ENCODE measurements around the gene CBFA2T3. TPM values are rescaled to one million over a fixed set of nuclear protein-coding genes. Genes with fewer than 3 reads are reported as not detected.
A peak's percentile ranks its signal among the peaks of the same experiment; 100 is the strongest.

The CBFA2T3 gene
- total RNA-seq, 1 donor from 2014 or later: 11.1 TPM

DNA sequence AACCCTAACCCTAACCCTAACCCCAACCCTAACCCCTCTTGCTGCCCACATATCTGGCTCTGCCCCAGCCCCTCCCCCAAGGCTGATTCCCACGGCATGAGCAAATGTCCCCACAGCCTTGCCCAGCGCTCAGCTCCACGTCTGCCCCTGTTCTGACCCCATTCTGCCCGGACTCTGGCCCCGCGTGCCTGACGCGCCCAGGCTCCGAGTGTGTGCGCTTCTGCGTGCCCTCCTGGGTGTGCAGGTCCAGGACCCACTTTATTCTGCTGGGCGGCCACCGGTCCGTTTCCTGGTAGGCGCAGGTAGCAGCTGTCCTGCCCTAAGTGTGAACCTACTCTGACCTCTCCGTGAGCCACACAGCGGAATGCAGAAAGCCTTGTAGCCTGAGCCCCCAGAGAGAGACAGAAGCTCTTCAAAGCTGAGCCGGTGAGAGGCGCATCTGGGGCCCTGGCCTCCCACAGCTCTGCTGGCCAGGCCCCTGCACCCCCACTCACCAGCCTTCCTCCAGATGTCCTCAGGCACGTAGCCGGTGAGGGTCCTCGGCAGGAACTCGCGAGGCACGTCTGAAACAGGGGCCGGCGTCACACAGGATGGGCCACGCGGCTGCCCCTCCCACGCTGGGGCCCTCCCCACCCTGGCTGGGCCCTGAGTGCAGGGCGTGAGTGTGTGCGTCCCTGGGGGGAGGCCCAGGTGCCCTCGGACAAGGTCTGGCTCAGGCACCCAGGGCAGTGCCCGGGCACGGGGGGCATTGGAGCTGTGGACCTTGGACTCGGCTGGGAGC lies 96.6 kb downstream of the CBFA2T3 start:
- ATAC-seq (no peak), DNase-seq (ENCODE audit: missing footprints) (no peak)
- intact Hi-C loops (cut with DNase I): no loop called here

- intact Hi-C loops (cut with DNase I): no loop called here
- DNase-seq (ENCODE audit: missing footprints) (no peak), ATAC-seq (no peak)
Observed at GRCh38 chr16:88879788-88880055, 97.3 kb downstream of the CBFA2T3 start.

- intact Hi-C loops (cut with DNase I): no loop called here
- ATAC-seq (no peak), DNase-seq (ENCODE audit: missing footprints) (no peak)
Observed at GRCh38 chr16:88878967-88879787, 97.8 kb downstream of the CBFA2T3 start.

- intact Hi-C loops (cut with DNase I): no loop called here
- DNase-seq (ENCODE audit: missing footprints) (no peak), ATAC-seq (no peak)
Observed at GRCh38 chr16:88878356-88878755, 98.7 kb downstream of the CBFA2T3 start.

DNA sequence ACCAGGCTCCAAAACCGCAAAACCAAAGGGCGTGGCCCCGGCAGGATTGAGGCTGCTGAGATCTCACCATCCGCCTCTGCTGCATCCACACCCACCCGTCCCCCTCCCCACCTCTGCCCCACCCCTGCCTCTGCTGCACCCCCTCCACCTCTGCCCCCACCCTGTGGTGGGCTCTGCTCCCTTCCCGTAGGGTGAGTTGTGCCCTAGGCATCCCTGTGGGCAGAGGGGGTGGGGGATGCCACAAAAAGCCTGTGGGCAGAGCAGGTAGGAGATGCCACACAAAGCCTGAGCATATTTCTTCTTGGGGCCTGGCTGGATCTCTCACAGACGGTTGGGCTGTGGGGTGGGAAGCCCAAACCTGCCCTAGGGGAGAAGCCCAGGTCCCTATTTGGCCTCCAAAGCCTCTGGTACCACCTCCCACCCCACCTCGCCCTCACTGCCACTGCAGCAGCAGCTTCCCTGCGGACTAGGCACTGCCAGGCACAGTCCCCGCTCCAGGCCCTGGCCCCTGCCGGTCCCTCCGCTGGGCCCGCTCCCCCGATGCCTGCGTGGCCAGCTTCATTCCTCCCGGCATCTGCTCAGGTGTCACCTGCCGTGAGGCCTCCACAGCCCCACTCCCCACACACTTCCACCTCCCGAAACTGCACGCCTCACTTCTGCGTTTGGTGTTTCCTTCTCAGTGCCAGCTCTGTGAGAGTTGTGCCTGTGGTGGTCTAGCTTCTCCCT lies 99.3 kb downstream of the CBFA2T3 start:
- intact Hi-C loops (cut with DNase I): no loop called here
- DNase-seq (ENCODE audit: missing footprints) (no peak), ATAC-seq (no peak)

DNA sequence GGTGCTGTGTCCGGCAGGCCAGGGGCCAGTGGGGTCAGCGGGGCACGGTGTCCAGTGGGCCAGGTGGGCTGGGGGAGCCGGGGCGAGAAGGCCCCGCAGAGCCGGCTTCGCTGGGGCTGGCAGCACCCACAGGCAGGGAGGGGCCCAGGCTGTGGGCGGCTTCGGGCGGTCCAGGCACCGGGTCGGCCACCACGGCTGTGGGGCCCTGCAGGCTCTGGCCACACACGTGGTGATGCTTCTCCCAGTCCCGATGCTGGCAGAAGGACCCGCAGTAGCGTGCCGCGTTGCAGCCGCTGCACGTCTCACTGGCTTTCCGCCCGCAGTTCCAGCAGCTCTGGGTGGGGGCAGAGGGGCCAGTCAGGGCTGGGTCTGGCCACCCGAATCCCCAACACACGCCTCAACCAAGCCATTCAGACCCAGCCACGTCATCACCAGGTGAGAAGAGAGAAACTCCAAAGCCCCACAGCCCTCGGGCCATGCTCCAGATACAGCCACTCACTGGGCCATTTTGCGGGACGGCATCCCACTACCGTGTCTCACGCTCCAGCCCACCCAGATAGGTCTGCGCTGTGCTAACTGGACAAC lies 100.0 kb downstream of the CBFA2T3 start:
- intact Hi-C loops (cut with DNase I): no loop called here
- ATAC-seq (no peak), DNase-seq (ENCODE audit: missing footprints) (no peak)

DNA sequence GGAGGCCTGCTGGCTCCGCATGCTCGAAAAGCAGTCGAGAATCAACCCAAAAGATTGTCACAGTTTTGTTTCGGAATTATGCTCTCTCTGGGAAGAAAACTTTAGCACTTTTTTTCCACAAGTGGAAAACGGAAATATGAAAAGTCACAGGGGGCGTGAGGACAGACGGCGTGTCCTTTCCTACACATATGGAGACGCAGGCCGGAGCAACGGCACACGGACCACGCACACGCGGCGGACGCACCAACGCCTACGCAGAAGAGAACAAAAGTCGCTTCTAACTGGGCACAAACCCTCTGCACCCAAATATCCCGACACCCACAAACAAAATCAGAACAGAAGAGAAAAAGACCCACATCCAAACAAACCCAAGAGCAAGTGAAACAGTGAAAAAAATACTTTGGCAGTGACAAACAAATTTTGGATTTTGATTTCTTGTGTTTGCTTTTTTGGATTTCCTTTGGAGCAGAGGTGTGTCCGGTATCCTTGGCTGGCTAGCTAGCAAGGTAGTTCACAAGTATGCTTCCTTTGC lies 101.2 kb downstream of the CBFA2T3 start:
- intact Hi-C loops (cut with DNase I): no loop called here
- ATAC-seq (no peak), DNase-seq (ENCODE audit: missing footprints) (no peak)

DNA sequence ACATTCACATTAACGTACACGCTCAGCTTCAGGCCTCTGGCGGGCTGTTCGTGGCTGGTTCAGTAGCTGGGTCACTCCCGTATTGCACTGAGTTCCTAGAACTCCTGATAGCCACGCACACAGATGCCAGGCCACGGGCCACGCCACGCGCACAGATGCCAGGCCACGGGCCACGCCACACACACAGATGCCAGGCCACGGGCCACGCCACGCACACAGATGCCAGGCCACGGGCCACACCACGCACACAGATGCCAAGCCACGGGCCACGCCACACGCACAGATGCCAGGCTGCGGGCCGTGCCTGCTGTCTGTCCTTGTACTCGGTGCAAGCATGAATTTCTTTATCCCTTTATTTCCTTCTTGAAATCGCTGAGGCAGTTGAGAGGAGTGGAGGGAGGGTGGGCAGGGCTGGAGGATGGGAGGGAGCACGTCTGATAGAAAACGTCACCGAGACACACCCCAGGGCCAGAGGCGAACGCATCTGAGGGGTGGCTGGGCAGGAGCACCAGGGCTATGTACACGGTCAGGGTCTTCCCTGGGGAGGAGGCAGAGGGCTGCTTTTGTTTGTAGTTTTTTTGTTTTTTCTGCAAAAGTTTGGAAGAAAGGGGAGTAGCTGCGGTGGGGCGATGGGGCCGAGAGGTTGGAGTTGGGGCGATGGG lies 101.9 kb downstream of the CBFA2T3 start:
- intact Hi-C loops (cut with DNase I): no loop called here
- ATAC-seq: no peak
- no peak for DNase-seq (ENCODE audit: missing footprints)

GRCh38 chr16:88872650-88873331 lies 104.2 kb downstream of the CBFA2T3 start:
- intact Hi-C loops (cut with DNase I): no loop called here

DNA sequence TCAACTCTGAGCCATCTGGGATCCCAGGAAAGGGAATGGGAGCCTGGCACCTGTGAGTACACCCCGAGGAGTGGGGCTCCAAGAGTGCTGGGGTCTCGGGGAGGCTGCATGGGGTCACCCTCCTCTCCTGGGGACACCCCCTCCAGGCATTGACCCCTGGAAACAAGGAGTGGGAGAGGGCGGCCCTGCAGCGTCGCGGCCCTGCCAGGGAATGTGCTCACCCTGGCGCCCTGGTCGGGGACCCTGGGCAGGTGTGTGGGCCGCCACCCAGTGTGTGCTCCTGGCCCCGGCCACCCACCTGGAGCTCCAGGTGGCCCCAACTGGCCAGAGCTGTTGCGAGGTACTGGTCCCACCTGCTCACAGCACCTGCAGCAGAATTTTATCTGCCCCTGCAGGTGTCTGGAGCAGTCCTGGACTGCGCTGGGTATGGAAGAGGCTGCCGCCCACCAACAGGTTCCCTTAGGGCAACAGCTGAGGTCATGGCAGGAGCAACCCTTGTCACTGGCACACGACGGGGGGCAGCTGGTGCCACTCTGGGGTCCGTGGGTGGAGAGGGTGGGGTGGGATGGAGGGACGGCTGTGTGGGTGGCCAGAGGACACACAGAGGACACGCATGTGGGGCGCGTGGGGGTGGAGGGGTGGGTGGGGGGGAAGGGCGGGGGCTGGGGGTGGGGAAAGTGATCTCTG lies 105.1 kb downstream of the CBFA2T3 start:
- intact Hi-C loops (cut with DNase I): no loop called here
- DNase-seq (ENCODE audit: missing footprints) (no peak), ATAC-seq (no peak)

More at GRCh38 chr16:88872650-88873331, 104.2 kb downstream of the CBFA2T3 start:
- ATAC-seq: no peak
- no peak for DNase-seq (ENCODE audit: missing footprints)

GRCh38 chr16:88871349-88871702 lies 105.7 kb downstream of the CBFA2T3 start:
- DNase-seq (ENCODE audit: missing footprints) (no peak), ATAC-seq (no peak)
- intact Hi-C loops (cut with DNase I): no loop called here

GRCh38 chr16:88870608-88871348 lies 106.2 kb downstream of the CBFA2T3 start:
- intact Hi-C loops (cut with DNase I): no loop called here
- DNase-seq (ENCODE audit: missing footprints) (no peak), ATAC-seq (no peak)

DNA sequence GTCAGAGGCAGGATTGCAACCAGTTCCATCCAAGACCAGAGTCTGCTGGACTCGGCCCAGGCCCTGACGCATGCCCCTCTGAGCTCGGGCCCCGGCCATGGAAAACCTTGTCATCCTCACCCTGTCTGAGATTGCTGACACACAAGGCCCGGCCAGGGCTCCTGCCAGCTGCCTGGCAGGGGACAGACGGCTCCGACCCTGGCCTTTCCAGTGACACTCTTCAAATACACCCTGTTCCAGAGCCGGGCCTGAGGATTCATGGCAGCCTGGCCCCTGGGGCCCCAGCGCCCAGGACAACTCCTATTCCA lies 107.4 kb downstream of the CBFA2T3 start:
- DNase-seq (ENCODE audit: missing footprints) (peak; percentile 85), ATAC-seq (peak; percentile 73)
- intact Hi-C loops (cut with DNase I): no loop called here

- DNase-seq (ENCODE audit: missing footprints) (no peak), ATAC-seq (no peak)
- intact Hi-C loops (cut with DNase I): no loop called here
Observed at GRCh38 chr16:88868974-88869672, 107.9 kb downstream of the CBFA2T3 start.

DNA sequence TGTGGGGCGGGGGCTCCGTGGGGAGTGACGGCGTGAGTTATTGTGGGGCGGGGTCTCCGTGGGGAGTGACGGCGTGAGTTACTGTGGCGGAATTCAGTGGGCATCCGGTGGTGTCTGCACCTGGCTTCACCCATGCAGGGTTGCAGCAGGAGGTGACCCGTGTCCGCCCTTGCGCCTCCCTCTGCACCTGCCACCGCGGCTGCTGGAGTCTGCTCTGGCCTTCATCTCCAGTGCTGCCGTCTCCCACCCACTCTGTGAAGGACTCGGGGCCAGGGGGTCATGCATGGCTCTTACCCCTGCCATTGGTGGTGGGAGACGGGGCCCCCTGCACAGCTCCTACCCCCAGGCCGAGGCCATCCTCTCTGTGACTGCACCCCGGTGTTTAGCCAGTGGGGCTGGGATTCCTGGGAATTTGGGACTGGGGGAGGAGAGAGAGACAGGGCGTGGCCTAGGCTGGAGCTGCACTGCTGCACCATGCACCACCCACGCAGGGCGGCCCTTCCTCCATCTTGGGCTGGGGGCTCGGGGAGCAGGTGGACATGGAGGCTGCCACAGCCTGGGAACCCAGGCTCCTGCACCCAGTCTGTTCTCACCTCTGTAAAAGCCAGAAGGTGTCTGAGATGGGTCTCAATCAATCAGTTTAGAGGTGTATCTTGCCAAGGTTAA lies 109.3 kb downstream of the CBFA2T3 start:
- ATAC-seq (no peak), DNase-seq (ENCODE audit: missing footprints) (no peak)
- intact Hi-C loops (cut with DNase I): no loop called here

Measured in Right ventricle myocardium inferior (tissue), 1 donor.